ENCODE data around the gene PPP6R3. TPM values are rescaled to one million over a fixed set of nuclear protein-coding genes. Genes with fewer than 3 reads are reported as not detected.
"Not testable (repeated sequence)": the region's sequence is repeated elsewhere in the genome, so short reads cannot be mapped to it uniquely, and the experiment has no call there.

Gene PPP6R3
- total RNA-seq, 2 donors from 2014 or later, result 118 to 146 TPM

GRCh38 chr11:68470304-68470811 is 9.8 kb downstream of the PPP6R3 start:
- Histone ChIP-seq H3K27me3 (replicated peaks; ENCODE audit: insufficient read depth) (no peaks in the 10 kb centered on the region), H3K36me3 (no peaks in the 10 kb centered on the region), H3K9me3 (no peaks in the 10 kb centered on the region), H3K4me3 (no peak overlapping the region), H3K4me1 (replicated peaks) (peaks cover 20% of the 10 kb centered on the region), H3K27ac (no peak overlapping the region)
- no peak for DNase-seq (ENCODE audit: low spot score)
- 89% methylated on average over 4 of the region's 4 CpGs for WGBS
- TF ChIP-seq POLR2A (IDR thresholded peaks at IDR 0.05) (no peak), POLR2AphosphoS5 (IDR thresholded peaks at IDR 0.05) (no peak), CTCF (IDR thresholded peaks at IDR 0.05) (no peak)
- intact Hi-C loops (cut with DNase I), result no loop called here

GRCh38 chr11:68471360-68472340 is 11.1 kb downstream of the PPP6R3 start:
- Histone ChIP-seq H3K27me3 (replicated peaks; ENCODE audit: insufficient read depth) (no peaks in the 10 kb centered on the region), H3K27ac (no peak overlapping the region), H3K36me3 (no peaks in the 10 kb centered on the region), H3K4me3 (no peak overlapping the region), H3K9me3 (no peaks in the 10 kb centered on the region), H3K4me1 (replicated peaks) (peaks cover 20% of the 10 kb centered on the region)
- no peak for DNase-seq (ENCODE audit: low spot score)
- intact Hi-C loops (cut with DNase I), result no loop called here
- TF ChIP-seq POLR2A (IDR thresholded peaks at IDR 0.05) (no peak), POLR2AphosphoS5 (IDR thresholded peaks at IDR 0.05) (no peak), CTCF (IDR thresholded peaks at IDR 0.05) (no peak)
- 90% methylated on average over 17 of the region's 17 CpGs for WGBS

GRCh38 chr11:68472778-68473177 is 12.2 kb downstream of the PPP6R3 start:
- no peak for DNase-seq (ENCODE audit: low spot score)
- intact Hi-C loops (cut with DNase I), result no loop called here
- Histone ChIP-seq H3K9me3 (no peaks in the 10 kb centered on the region), H3K4me3 (no peak overlapping the region), H3K4me1 (replicated peaks) (peaks cover 20% of the 10 kb centered on the region), H3K36me3 (no peaks in the 10 kb centered on the region), H3K27me3 (replicated peaks; ENCODE audit: insufficient read depth) (no peaks in the 10 kb centered on the region), H3K27ac (no peak overlapping the region)
- 100% methylated on average over 2 of the region's 2 CpGs for WGBS
- TF ChIP-seq CTCF (IDR thresholded peaks at IDR 0.05) (no peak), POLR2A (IDR thresholded peaks at IDR 0.05) (no peak), POLR2AphosphoS5 (IDR thresholded peaks at IDR 0.05) (no peak)

DNA sequence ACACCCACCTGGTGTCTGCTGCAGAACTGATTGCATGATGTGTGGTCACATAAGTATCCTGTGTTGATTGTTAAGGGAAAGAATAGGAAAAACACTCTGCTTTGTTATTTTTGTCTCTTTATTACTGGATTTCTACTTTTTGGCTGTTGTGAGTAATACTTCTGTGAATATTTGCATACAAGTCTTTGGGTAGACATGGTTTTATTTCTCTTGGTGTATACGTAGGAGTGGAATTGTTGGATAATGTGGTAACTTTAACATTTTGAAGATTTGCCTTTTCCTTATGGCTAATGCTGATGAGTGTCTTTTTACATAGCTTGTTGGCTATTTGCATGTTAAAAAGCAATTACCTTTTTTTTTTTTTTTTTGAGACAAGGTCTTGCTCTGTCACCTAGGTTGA is 13.1 kb downstream of the PPP6R3 start:
- H3K27me3 ChIP-seq (replicated peaks; ENCODE audit: insufficient read depth), result no peaks in the 10 kb centered on the region
- H3K4me3 ChIP-seq, result no peak overlapping the region
- DNase-seq (ENCODE audit: low spot score), result no peak
- H3K27ac ChIP-seq, result no peak overlapping the region
- H3K9me3 ChIP-seq, result no peaks in the 10 kb centered on the region
- TF ChIP-seq POLR2AphosphoS5 (IDR thresholded peaks at IDR 0.05), result no peak
- no peak for TF ChIP-seq CTCF (IDR thresholded peaks at IDR 0.05)
- no peak for TF ChIP-seq POLR2A (IDR thresholded peaks at IDR 0.05)
- intact Hi-C loops (cut with DNase I), result no loop called here
- H3K36me3 ChIP-seq, result no peaks in the 10 kb centered on the region
- WGBS, result 88% methylated on average over 1 of the region's 1 CpG
- peaks cover 14% of the 10 kb centered on the region for H3K4me1 ChIP-seq (replicated peaks)

DNA sequence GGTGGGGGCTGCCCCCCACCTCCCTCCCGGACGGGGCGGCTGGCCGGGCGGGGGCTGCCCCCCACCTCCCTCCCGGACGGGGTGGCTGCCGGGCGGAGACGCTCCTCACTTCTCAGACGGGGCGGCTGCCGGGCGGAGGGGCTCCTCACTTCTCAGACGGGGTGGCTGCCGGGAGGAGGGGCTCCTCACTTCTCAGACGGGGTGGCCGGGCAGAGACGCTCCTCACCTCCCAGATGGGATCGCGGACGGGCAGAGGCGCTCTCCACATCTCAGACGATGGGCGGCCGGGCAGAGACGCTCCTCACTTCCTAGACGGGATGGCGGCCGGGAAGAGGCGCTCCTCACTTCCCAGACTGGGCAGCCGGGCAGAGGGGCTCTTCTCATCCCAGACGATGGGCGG is 15.1 kb downstream of the PPP6R3 start:
- 93% methylated on average over 28 of the region's 34 CpGs for WGBS
- H3K27ac ChIP-seq; H3K4me1 ChIP-seq (replicated peaks): not testable (repeated sequence)

More for the DNA sequence above, 15.1 kb downstream of the PPP6R3 start:
- H3K36me3 ChIP-seq; H3K9me3 ChIP-seq; H3K4me3 ChIP-seq; intact Hi-C loops (cut with DNase I); H3K27me3 ChIP-seq (replicated peaks; ENCODE audit: insufficient read depth); DNase-seq (ENCODE audit: low spot score): not testable (repeated sequence)
